Stomach (tissue), 4 donors: Measurements from ENCODE around the gene OR2L2.

ENCODE experiments used
- CTCF ChIP-seq, 7 experiments: fragments of 450-650 bp in 4 of 7; fragments of 200-600 bp in 3 of 7; sonication (generic) in 3 of 7; IDR thresholded peaks; one replicate each; pipeline ENCODE4 v1.5.1; 2016 to 2019; ENCODE audit warnings: antibody characterized with exemption in 7 of 7, control low read depth in 2 of 7, mild to moderate bottlenecking in 1 of 7
- EP300 ChIP-seq: sonication (generic); formaldehyde crosslinking; IDR thresholded peaks from one replicate; pipeline ENCODE4 v1.6.1; 2017; ENCODE audit warnings: antibody characterized with exemption
- POLR2A ChIP-seq, 4 donors: fragments of 450-650 bp; IDR thresholded peaks; one replicate each; pipeline ENCODE4 v1.6.1; 2016; ENCODE audit warnings: antibody characterized with exemption in 4 of 4, control low read depth in 2 of 4, mild to moderate bottlenecking in 1 of 4, moderate library complexity in 1 of 4
- POLR2AphosphoS5 ChIP-seq, 3 donors: sonication (generic); formaldehyde crosslinking; IDR thresholded peaks; one replicate each; pipeline ENCODE4 v1.6.1; 2016; ENCODE audit warnings: antibody characterized with exemption in 3 of 3

DNA sequence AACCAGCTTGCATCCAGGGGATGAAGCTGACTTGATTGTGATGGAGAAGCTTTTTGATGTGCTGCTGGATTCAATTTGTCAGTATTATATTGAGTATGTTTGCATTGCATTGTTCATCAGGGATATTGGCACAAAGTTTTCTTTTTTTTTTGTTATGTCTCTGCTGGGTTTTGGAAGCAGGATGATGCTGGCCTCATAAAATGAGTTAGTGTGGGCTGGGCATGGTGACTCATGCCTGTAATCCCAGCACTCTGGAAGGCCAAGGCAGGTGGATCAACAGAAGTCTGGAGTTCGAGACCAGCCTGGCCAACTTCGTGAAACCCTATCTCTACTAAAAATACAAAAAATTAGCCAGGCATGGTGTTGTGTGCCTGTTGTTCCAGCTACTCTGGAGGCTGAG lies 25.4 kb downstream of the OR2L2 start:
- no peak for TF ChIP-seq CTCF (IDR thresholded peaks at IDR 0.05)
- no peak for TF ChIP-seq EP300
- TF ChIP-seq POLR2AphosphoS5 (IDR thresholded peaks at IDR 0.05): no peak
- no peak for TF ChIP-seq POLR2A (IDR thresholded peaks at IDR 0.05)
